ENCODE measurements around the gene MAFB.

MAFB gene

GRCh38 chr20:40704828-40705227 is 15.8 kb upstream of the MAFB start:
- 80 to 82% methylated on average over 4 of the region's 4 CpGs for WGBS, 2 experiments
- Histone ChIP-seq H3K27ac (ENCODE audit: insufficient read depth, low read depth, low read length, poor library complexity, severe bottlenecking) (no peak overlapping the region), H3K9me3 (ENCODE audit: control insufficient read depth, low read length) (no peaks in the 10 kb centered on the region), H3K36me3 (ENCODE audit: control insufficient read depth, insufficient read depth, low read length) (no peaks in the 10 kb centered on the region), H3K4me1 (ENCODE audit: control insufficient read depth, insufficient read depth, low read length) (peaks cover 23% of the 10 kb centered on the region), H3K27me3 (ENCODE audit: control insufficient read depth, insufficient read depth, low read length, poor library complexity, severe bottlenecking) (no peaks in the 10 kb centered on the region), H3K4me3 (ENCODE audit: insufficient read depth, low read depth, low read length) (no peak overlapping the region)

- no peak overlapping the region for H3K27ac ChIP-seq (ENCODE audit: insufficient read depth, low read depth, low read length, poor library complexity, severe bottlenecking)
- H3K27me3 ChIP-seq (ENCODE audit: control insufficient read depth, insufficient read depth, low read length, poor library complexity, severe bottlenecking), result no peaks in the 10 kb centered on the region
- H3K9me3 ChIP-seq (ENCODE audit: control insufficient read depth, low read length), result no peaks in the 10 kb centered on the region
- H3K4me3 ChIP-seq (ENCODE audit: insufficient read depth, low read depth, low read length), result no peak overlapping the region
- no peaks in the 10 kb centered on the region for H3K36me3 ChIP-seq (ENCODE audit: control insufficient read depth, insufficient read depth, low read length)
- H3K4me1 ChIP-seq (ENCODE audit: control insufficient read depth, insufficient read depth, low read length), result peaks cover 23% of the 10 kb centered on the region
- WGBS, 2 experiments, result 75 to 80% methylated on average over 8 of the region's 8 CpGs
These were observed 15.0 kb upstream of the MAFB start for GRCh38 chr20:40703975-40704530.

GRCh38 chr20:40702504-40702903 is 13.5 kb upstream of the MAFB start:
- peaks cover 21% of the 10 kb centered on the region for H3K4me1 ChIP-seq (ENCODE audit: control insufficient read depth, insufficient read depth, low read length)
- WGBS, 2 experiments, result 88 to 90% methylated on average over 4 of the region's 4 CpGs
- H3K36me3 ChIP-seq (ENCODE audit: control insufficient read depth, insufficient read depth, low read length), result no peaks in the 10 kb centered on the region
- no peak overlapping the region for H3K27ac ChIP-seq (ENCODE audit: insufficient read depth, low read depth, low read length, poor library complexity, severe bottlenecking)
- no peak overlapping the region for H3K4me3 ChIP-seq (ENCODE audit: insufficient read depth, low read depth, low read length)
- no peaks in the 10 kb centered on the region for H3K27me3 ChIP-seq (ENCODE audit: control insufficient read depth, insufficient read depth, low read length, poor library complexity, severe bottlenecking)
- no peaks in the 10 kb centered on the region for H3K9me3 ChIP-seq (ENCODE audit: control insufficient read depth, low read length)

- H3K27me3 ChIP-seq (ENCODE audit: control insufficient read depth, insufficient read depth, low read length, poor library complexity, severe bottlenecking), result peaks cover 29% of the 10 kb centered on the region
- H3K4me3 ChIP-seq (ENCODE audit: insufficient read depth, low read depth, low read length), result no peak overlapping the region
- H3K9me3 ChIP-seq (ENCODE audit: control insufficient read depth, low read length), result no peaks in the 10 kb centered on the region
- no peaks in the 10 kb centered on the region for H3K36me3 ChIP-seq (ENCODE audit: control insufficient read depth, insufficient read depth, low read length)
- no peak overlapping the region for H3K27ac ChIP-seq (ENCODE audit: insufficient read depth, low read depth, low read length, poor library complexity, severe bottlenecking)
- H3K4me1 ChIP-seq (ENCODE audit: control insufficient read depth, insufficient read depth, low read length), result no peaks in the 10 kb centered on the region
These were observed 9.7 kb upstream of the MAFB start for GRCh38 chr20:40698744-40699143.

- WGBS, 2 experiments, result 90 to 91% methylated on average over 1 of the region's 1 CpG
- Histone ChIP-seq H3K36me3 (ENCODE audit: control insufficient read depth, insufficient read depth, low read length) (no peaks in the 10 kb centered on the region), H3K4me1 (ENCODE audit: control insufficient read depth, insufficient read depth, low read length) (no peaks in the 10 kb centered on the region), H3K27ac (ENCODE audit: insufficient read depth, low read depth, low read length, poor library complexity, severe bottlenecking) (no peak overlapping the region), H3K9me3 (ENCODE audit: control insufficient read depth, low read length) (no peaks in the 10 kb centered on the region), H3K27me3 (ENCODE audit: control insufficient read depth, insufficient read depth, low read length, poor library complexity, severe bottlenecking) (peaks cover 34% of the 10 kb centered on the region), H3K4me3 (ENCODE audit: insufficient read depth, low read depth, low read length) (no peak overlapping the region)
These were observed 9.2 kb upstream of the MAFB start for GRCh38 chr20:40698281-40698680.

- H3K36me3 ChIP-seq (ENCODE audit: control insufficient read depth, insufficient read depth, low read length), result no peaks in the 10 kb centered on the region
- H3K27ac ChIP-seq (ENCODE audit: insufficient read depth, low read depth, low read length, poor library complexity, severe bottlenecking), result no peak overlapping the region
- no peaks in the 10 kb centered on the region for H3K9me3 ChIP-seq (ENCODE audit: control insufficient read depth, low read length)
- no peak overlapping the region for H3K4me3 ChIP-seq (ENCODE audit: insufficient read depth, low read depth, low read length)
- no peaks in the 10 kb centered on the region for H3K4me1 ChIP-seq (ENCODE audit: control insufficient read depth, insufficient read depth, low read length)
- WGBS, 2 experiments, result 85 to 89% methylated on average over 5 of the region's 5 CpGs
- H3K27me3 ChIP-seq (ENCODE audit: control insufficient read depth, insufficient read depth, low read length, poor library complexity, severe bottlenecking), result peaks cover 41% of the 10 kb centered on the region
These were observed 8.5 kb upstream of the MAFB start for GRCh38 chr20:40697541-40697940.

- no peaks in the 10 kb centered on the region for H3K36me3 ChIP-seq (ENCODE audit: control insufficient read depth, insufficient read depth, low read length)
- no peak overlapping the region for H3K27ac ChIP-seq (ENCODE audit: insufficient read depth, low read depth, low read length, poor library complexity, severe bottlenecking)
- peaks cover 17% of the 10 kb centered on the region for H3K4me1 ChIP-seq (ENCODE audit: control insufficient read depth, insufficient read depth, low read length)
- H3K27me3 ChIP-seq (ENCODE audit: control insufficient read depth, insufficient read depth, low read length, poor library complexity, severe bottlenecking), result peaks cover 64% of the 10 kb centered on the region
- H3K9me3 ChIP-seq (ENCODE audit: control insufficient read depth, low read length), result no peaks in the 10 kb centered on the region
- H3K4me3 ChIP-seq (ENCODE audit: insufficient read depth, low read depth, low read length), result no peak overlapping the region
These were observed 6.2 kb upstream of the MAFB start for GRCh38 chr20:40695214-40695613.

- WGBS, 2 experiments, result 70 to 81% methylated on average over 3 of the region's 3 CpGs
- Histone ChIP-seq H3K27ac (ENCODE audit: insufficient read depth, low read depth, low read length, poor library complexity, severe bottlenecking) (no peak overlapping the region), H3K36me3 (ENCODE audit: control insufficient read depth, insufficient read depth, low read length) (no peaks in the 10 kb centered on the region), H3K4me3 (ENCODE audit: insufficient read depth, low read depth, low read length) (no peak overlapping the region), H3K9me3 (ENCODE audit: control insufficient read depth, low read length) (no peaks in the 10 kb centered on the region), H3K4me1 (ENCODE audit: control insufficient read depth, insufficient read depth, low read length) (peaks cover 17% of the 10 kb centered on the region), H3K27me3 (ENCODE audit: control insufficient read depth, insufficient read depth, low read length, poor library complexity, severe bottlenecking) (peaks cover 69% of the 10 kb centered on the region)
These were observed 5.2 kb upstream of the MAFB start for GRCh38 chr20:40694246-40694645.

GRCh38 chr20:40692240-40693011 is 3.4 kb upstream of the MAFB start:
- peaks cover 17% of the 10 kb centered on the region for H3K4me1 ChIP-seq (ENCODE audit: control insufficient read depth, insufficient read depth, low read length)
- H3K27me3 ChIP-seq (ENCODE audit: control insufficient read depth, insufficient read depth, low read length, poor library complexity, severe bottlenecking), result peaks cover 85% of the 10 kb centered on the region
- H3K9me3 ChIP-seq (ENCODE audit: control insufficient read depth, low read length), result no peaks in the 10 kb centered on the region
- H3K27ac ChIP-seq (ENCODE audit: insufficient read depth, low read depth, low read length, poor library complexity, severe bottlenecking), result no peak overlapping the region
- H3K4me3 ChIP-seq (ENCODE audit: insufficient read depth, low read depth, low read length), result peak overlapping the region; percentile 5
- no peaks in the 10 kb centered on the region for H3K36me3 ChIP-seq (ENCODE audit: control insufficient read depth, insufficient read depth, low read length)
- 18 to 21% methylated on average over 52 of the region's 52 CpGs for WGBS, 2 experiments

- no peak overlapping the region for H3K27ac ChIP-seq (ENCODE audit: insufficient read depth, low read depth, low read length, poor library complexity, severe bottlenecking)
- WGBS, 2 experiments, result 6 to 7% methylated on average over 29 of the region's 29 CpGs
- H3K4me3 ChIP-seq (ENCODE audit: insufficient read depth, low read depth, low read length), result no peak overlapping the region
- H3K36me3 ChIP-seq (ENCODE audit: control insufficient read depth, insufficient read depth, low read length), result no peaks in the 10 kb centered on the region
- H3K4me1 ChIP-seq (ENCODE audit: control insufficient read depth, insufficient read depth, low read length), result peaks cover 17% of the 10 kb centered on the region
- no peaks in the 10 kb centered on the region for H3K9me3 ChIP-seq (ENCODE audit: control insufficient read depth, low read length)
- peaks cover 92% of the 10 kb centered on the region for H3K27me3 ChIP-seq (ENCODE audit: control insufficient read depth, insufficient read depth, low read length, poor library complexity, severe bottlenecking)
These were observed 2.7 kb upstream of the MAFB start for GRCh38 chr20:40691566-40692239.
